T-cell (primary cell): ENCODE data around the gene BIN2. TPM values are rescaled to one million over a fixed set of nuclear protein-coding genes. Genes with fewer than 3 reads are reported as not detected.

Experiments
- ATAC-seq, 4 experiments: fragments of 200-7000 bp in 3 of 4; fragments of 150-1000 bp in 1 of 4; cut with Tn5 transposase; replicated peaks in 1 of 4; 1 replicate in 3 of 4; 2 replicates in 1 of 4; pipeline ENCODE4 v1.10.0; 2021; ENCODE audit warnings: moderate library complexity in 3 of 4, mild to moderate bottlenecking in 2 of 4, moderate number of reproducible peaks in 1 of 4
- CTCF ChIA-PET, 2 donors: fragments of 300-600 bp; sonication (Branson Sonifier 250); formaldehyde crosslinking; loops; one replicate each; lab custom pipeline; 2022; ENCODE audit warnings: antibody characterized with exemption in 2 of 2; lab: Charles Lee
- POLR2A ChIA-PET, 2 donors: fragments of 300-600 bp; sonication (Branson Sonifier 250); formaldehyde crosslinking; loops; one replicate each; lab custom pipeline; 2022; ENCODE audit warnings: antibody characterized with exemption in 2 of 2; lab: Charles Lee
- DNase-seq, 35 experiments: peaks; one replicate each; pipeline versions ENCODE4 v3.0.0 to v3.0.0-alpha.2; 2013 to 2023
- H3K27ac ChIP-seq: one replicate; pipeline ENCODE4 v1.5.1; 2013; ENCODE audit warnings: low read length
- H3K27me3 ChIP-seq, 2 experiments: replicated peaks in 1 of 2; 1 replicate in 1 of 2; 2 replicates in 1 of 2; pipeline versions ENCODE4 v1.6.1 to v1.7.0; 2013; ENCODE audit warnings: low read length in 1 of 2, mixed read lengths in 1 of 2; ENCODE audit not compliant: control insufficient read depth in 2 of 2, insufficient read depth in 2 of 2; ENCODE audit errors: extremely low read depth in 1 of 2
- H3K36me3 ChIP-seq, 2 donors: 1 replicate in 1 of 2; 2 replicates in 1 of 2; pipeline versions ENCODE4 v1.6.1 to v1.7.0; 2013; ENCODE audit warnings: low read length in 1 of 2; ENCODE audit not compliant: control insufficient read depth in 2 of 2, insufficient read depth in 1 of 2; ENCODE audit errors: extremely low read depth in 1 of 2
- H3K4me1 ChIP-seq, 2 experiments: 1 replicate in 1 of 2; 2 replicates in 1 of 2; pipeline versions ENCODE4 v1.6.1 to v1.7.0; 2013; ENCODE audit warnings: low read length in 2 of 2, mixed read lengths in 1 of 2; ENCODE audit not compliant: insufficient read depth in 2 of 2, control insufficient read depth in 1 of 2; ENCODE audit errors: extremely low read depth in 1 of 2
- H3K4me3 ChIP-seq, 2 donors: 1 replicate in 1 of 2; 2 replicates in 1 of 2; pipeline versions ENCODE4 v1.5.1 to v1.7.0; 2013; ENCODE audit warnings: mild to moderate bottlenecking in 2 of 2, low read length in 1 of 2, moderate library complexity in 1 of 2; ENCODE audit not compliant: control insufficient read depth in 1 of 2; ENCODE audit errors: extremely low read depth in 1 of 2
- H3K9me3 ChIP-seq: 2 replicates; pipeline ENCODE4 v1.7.0; 2013
- H3K27ac Mint-ChIP-seq, 2 donors: one replicate each; pipeline ENCODE4 v1.8.0; 2020 to 2021; ENCODE audit warnings: mild to moderate bottlenecking in 2 of 2, mixed read lengths in 2 of 2
- H3K27me3 Mint-ChIP-seq, 2 donors: one replicate each; pipeline ENCODE4 v1.8.0; 2021 to 2022; ENCODE audit warnings: mixed read lengths in 2 of 2
- H3K36me3 Mint-ChIP-seq: one replicate; pipeline ENCODE4 v1.8.0; 2021; ENCODE audit warnings: mixed read lengths
- H3K4me1 Mint-ChIP-seq, 3 donors: one replicate each; pipeline ENCODE4 v1.8.0; 2020 to 2022; ENCODE audit warnings: mixed read lengths in 3 of 3, mild to moderate bottlenecking in 1 of 3
- H3K4me3 Mint-ChIP-seq, 3 donors: one replicate each; pipeline ENCODE4 v1.8.0; 2020 to 2022; ENCODE audit warnings: mild to moderate bottlenecking in 3 of 3, mixed read lengths in 3 of 3, moderate library complexity in 3 of 3
- H3K9me3 Mint-ChIP-seq, 3 donors: one replicate each; pipeline ENCODE4 v1.8.0; 2020 to 2022; ENCODE audit warnings: mixed read lengths in 3 of 3
- WGBS: methylation state at CpG from one replicate; pipeline ENCODE4 v1.1.5; 2013; ENCODE audit warnings: missing lambda C conversion rate; ENCODE audit not compliant: insufficient coverage; 5-methylcytosine and 5-hydroxymethylcytosine counted together
- total RNA-seq, 35 experiments: library from RNA in 6 of 35; stranded (reverse) in 6 of 35; fragments of 120-200 nt in 1 of 35; gene quantifications; one replicate each; pipeline versions ENCODE4 v1.2.1 to v1.2.4 and lab custom pipeline; 2013 to 2026

The BIN2 gene
- total RNA-seq, 5 donors from 2014 or later (not counting 1 experiment from before 2014, with no cell fraction given), result 196 to 240 (median 202) TPM

- ATAC-seq, result no peak
- WGBS, result 36% methylated on average over 2 of the region's 4 CpGs
- peaks cover 22% of the 10 kb centered on the region for H3K36me3 Mint-ChIP-seq
- peak overlapping the region; percentile 41 to 54 for H3K4me3 ChIP-seq
- H3K4me3 Mint-ChIP-seq, result peak overlapping the region; percentile 38 to 71 (median 64)
- POLR2A ChIA-PET, result interaction anchor here in 1 of 2 donors (0.5 to 1.4 kb wide), 3 partner anchors 17 to 287 kb away, joined by 3 to 6 read pairs (median 3); partner anchors contain the start of gene GALNT6
- no peaks in the 10 kb centered on the region for H3K9me3 Mint-ChIP-seq
- peak overlapping the region; percentile 25 to 80 for H3K27ac Mint-ChIP-seq
- peak overlapping the region; percentile 75 for H3K27ac ChIP-seq
- H3K4me1 Mint-ChIP-seq, result peaks cover 48 to 64% (median 52%) of the 10 kb centered on the region in 3 donors
- H3K27me3 ChIP-seq, result peaks cover 0 to 4% of the 10 kb centered on the region in 2 experiments
- no peak for DNase-seq
- no peaks in the 10 kb centered on the region for H3K9me3 ChIP-seq
- H3K36me3 ChIP-seq, result peaks cover 0 to 4% of the 10 kb centered on the region in 2 donors
- CTCF ChIA-PET, result interaction anchor here in 1 of 2 donors (0.5 to 1.7 kb wide), 12 partner anchors 20 to 656 kb away, joined by 3 to 9 read pairs (median 3); partner anchors contain the start of gene DAZAP2
- H3K4me1 ChIP-seq, result peaks cover 16 to 44% of the 10 kb centered on the region in 2 experiments
- no peaks in the 10 kb centered on the region for H3K27me3 Mint-ChIP-seq
These were observed 45.6 kb upstream of the BIN2 start for GRCh38 chr12:51369581-51369980.

- no peaks in the 10 kb centered on the region for H3K27me3 Mint-ChIP-seq
- DNase-seq, result peak; percentile 68 to 96 (median 92)
- ChIA-PET POLR2A (interaction anchor here in 1 of 2 donors (0.5 to 1.4 kb wide), 4 partner anchors 18 to 286 kb away, joined by 3 to 6 read pairs (median 3); partner anchors contain the start of gene GALNT6), CTCF (interaction anchor here in 1 of 2 donors (0.6 to 1.7 kb wide), 11 partner anchors 20 to 657 kb away, joined by 3 to 9 read pairs (median 3); partner anchors contain the start of gene DAZAP2)
- H3K4me1 Mint-ChIP-seq, result peaks cover 49 to 62% (median 52%) of the 10 kb centered on the region in 3 donors
- Histone ChIP-seq H3K4me1 (peaks cover 16 to 41% of the 10 kb centered on the region in 2 experiments), H3K9me3 (no peaks in the 10 kb centered on the region), H3K4me3 (peak overlapping the region; percentile 41 to 54), H3K27me3 (peaks cover 0 to under 1% of the 10 kb centered on the region in 2 experiments), H3K36me3 (peaks cover 0 to 3% of the 10 kb centered on the region in 2 donors), H3K27ac (peak overlapping the region; percentile 75)
- H3K4me3 Mint-ChIP-seq, result peak overlapping the region; percentile 38 to 71 (median 64)
- peaks cover 20% of the 10 kb centered on the region for H3K36me3 Mint-ChIP-seq
- H3K27ac Mint-ChIP-seq, result peak overlapping the region; percentile 25 to 80
- H3K9me3 Mint-ChIP-seq, result no peaks in the 10 kb centered on the region
- WGBS, result 29% methylated on average over 7 of the region's 17 CpGs
- ATAC-seq, result peak; percentile 92 to 95 (median 94)
These were observed 44.9 kb upstream of the BIN2 start for GRCh38 chr12:51368640-51369517.

- Histone ChIP-seq H3K4me1 (peaks cover 16 to 30% of the 10 kb centered on the region in 2 experiments), H3K9me3 (no peaks in the 10 kb centered on the region), H3K4me3 (no peak overlapping the region), H3K27me3 (no peaks in the 10 kb centered on the region), H3K27ac (no peak overlapping the region), H3K36me3 (peaks cover 3 to 7% of the 10 kb centered on the region in 2 donors)
- ATAC-seq (no peak), DNase-seq (no peak)
- Mint-ChIP-seq H3K4me3 (no peak overlapping the region), H3K27me3 (no peaks in the 10 kb centered on the region), H3K9me3 (no peaks in the 10 kb centered on the region), H3K27ac (no peak overlapping the region), H3K4me1 (peaks cover 35 to 40% (median 36%) of the 10 kb centered on the region in 3 donors), H3K36me3 (peaks cover 17% of the 10 kb centered on the region)
- WGBS, result 98% methylated on average over 10 of the region's 10 CpGs
- CTCF ChIA-PET, result no interaction called here
- POLR2A ChIA-PET, result no interaction called here
These were observed 41.3 kb upstream of the BIN2 start for GRCh38 chr12:51365276-51365675.

GRCh38 chr12:51364001-51364400 lies 40.0 kb upstream of the BIN2 start:
- Mint-ChIP-seq H3K27ac (no peak overlapping the region), H3K27me3 (no peaks in the 10 kb centered on the region), H3K4me1 (peaks cover 22 to 27% (median 23%) of the 10 kb centered on the region in 3 donors), H3K4me3 (no peak overlapping the region), H3K36me3 (peaks cover 20% of the 10 kb centered on the region), H3K9me3 (no peaks in the 10 kb centered on the region)
- no peaks in the 10 kb centered on the region for H3K9me3 ChIP-seq
- ATAC-seq (no peak), DNase-seq (no peak)
- peaks cover 8 to 9% of the 10 kb centered on the region in 2 donors for H3K36me3 ChIP-seq
- CTCF ChIA-PET, result no interaction called here
- POLR2A ChIA-PET, result no interaction called here
- no peak overlapping the region for H3K4me3 ChIP-seq
- WGBS, result 94% methylated on average over 10 of the region's 11 CpGs
- H3K27me3 ChIP-seq, result no peaks in the 10 kb centered on the region
- H3K27ac ChIP-seq, result no peak overlapping the region
- peaks cover 6 to 18% of the 10 kb centered on the region in 2 experiments for H3K4me1 ChIP-seq

GRCh38 chr12:51362747-51363342 lies 38.9 kb upstream of the BIN2 start:
- H3K4me3 ChIP-seq, result no peak overlapping the region
- Mint-ChIP-seq H3K36me3 (peaks cover 28% of the 10 kb centered on the region), H3K27me3 (no peaks in the 10 kb centered on the region), H3K4me3 (no peak overlapping the region), H3K4me1 (peaks cover 11 to 17% (median 12%) of the 10 kb centered on the region in 3 donors), H3K27ac (no peak overlapping the region), H3K9me3 (no peaks in the 10 kb centered on the region)
- ChIA-PET CTCF (interaction anchor here in 1 of 2 donors (1.1 kb wide), 1 partner anchor 22 kb away, joined by 3 read pairs; no protein-coding TSS in a partner anchor), POLR2A (no interaction called here)
- H3K9me3 ChIP-seq, result no peaks in the 10 kb centered on the region
- WGBS, result 88% methylated on average over 2 of the region's 2 CpGs
- no peak overlapping the region for H3K27ac ChIP-seq
- H3K36me3 ChIP-seq, result peaks cover 10 to 12% of the 10 kb centered on the region in 2 donors
- no peak for DNase-seq
- H3K4me1 ChIP-seq, result peaks cover 0 to 6% of the 10 kb centered on the region in 2 experiments
- no peak for ATAC-seq
- H3K27me3 ChIP-seq, result no peaks in the 10 kb centered on the region

- no peak overlapping the region for H3K27ac ChIP-seq
- CTCF ChIA-PET, result interaction anchor here in 1 of 2 donors (1.1 kb wide), 1 partner anchor 21 kb away, joined by 3 read pairs; no protein-coding TSS in a partner anchor
- DNase-seq, result no peak
- H3K4me3 Mint-ChIP-seq, result no peak overlapping the region
- peaks cover 6 to 12% (median 6%) of the 10 kb centered on the region in 3 donors for H3K4me1 Mint-ChIP-seq
- no peaks in the 10 kb centered on the region for H3K9me3 Mint-ChIP-seq
- no peak for ATAC-seq
- H3K36me3 Mint-ChIP-seq, result peaks cover 29% of the 10 kb centered on the region
- H3K4me1 ChIP-seq, result peaks cover 0 to under 1% of the 10 kb centered on the region in 2 experiments
- H3K27me3 ChIP-seq, result no peaks in the 10 kb centered on the region
- H3K36me3 ChIP-seq, result peaks cover 14 to 17% of the 10 kb centered on the region in 2 donors
- no peaks in the 10 kb centered on the region for H3K9me3 ChIP-seq
- 100% methylated on average over 2 of the region's 6 CpGs for WGBS
- no peak overlapping the region for H3K27ac Mint-ChIP-seq
- H3K27me3 Mint-ChIP-seq, result no peaks in the 10 kb centered on the region
- H3K4me3 ChIP-seq, result no peak overlapping the region
- POLR2A ChIA-PET, result no interaction called here
These were observed 38.3 kb upstream of the BIN2 start for GRCh38 chr12:51362307-51362706.
